Spleen (tissue), 7 donors: Measurements from ENCODE around the gene OPRL1.

Experiments used
- POLR2A ChIP-seq, 3 donors: fragments of 450-650 bp; IDR thresholded peaks; one replicate each; pipeline ENCODE4 v1.5.1; 2017; ENCODE audit warnings: antibody characterized with exemption in 3 of 3, mild to moderate bottlenecking in 1 of 3
- POLR2AphosphoS5 ChIP-seq, 3 donors: sonication (generic); formaldehyde crosslinking; IDR thresholded peaks; one replicate each; pipeline ENCODE4 v1.5.1; 2017; ENCODE audit warnings: antibody characterized with exemption in 3 of 3
- TF ChIP-seq, protein P1 (sequence below), 11 experiments: fragments of 200-600 bp in 7 of 11; fragments of 450-650 bp in 4 of 11; sonication (generic) in 4 of 11; IDR thresholded peaks in 8 of 11; conservative IDR thresholded peaks in 3 of 11; 1 replicate in 7 of 11; 2 replicates in 4 of 11; pipeline versions ENCODE4 v1.4.0 to v1.8.0; 2016 to 2021; ENCODE audit warnings: antibody characterized with exemption in 11 of 11, inconsistent platforms in 4 of 11, mild to moderate bottlenecking in 1 of 11
- donor health status: DM: no; HTN: no; CAD: no; lungs with moderate emphysema.
- donor health status: DM: no; HTN: no; CAD: no.
- donor health status: DM: no; HTN: no; CAD: no.

DNA sequence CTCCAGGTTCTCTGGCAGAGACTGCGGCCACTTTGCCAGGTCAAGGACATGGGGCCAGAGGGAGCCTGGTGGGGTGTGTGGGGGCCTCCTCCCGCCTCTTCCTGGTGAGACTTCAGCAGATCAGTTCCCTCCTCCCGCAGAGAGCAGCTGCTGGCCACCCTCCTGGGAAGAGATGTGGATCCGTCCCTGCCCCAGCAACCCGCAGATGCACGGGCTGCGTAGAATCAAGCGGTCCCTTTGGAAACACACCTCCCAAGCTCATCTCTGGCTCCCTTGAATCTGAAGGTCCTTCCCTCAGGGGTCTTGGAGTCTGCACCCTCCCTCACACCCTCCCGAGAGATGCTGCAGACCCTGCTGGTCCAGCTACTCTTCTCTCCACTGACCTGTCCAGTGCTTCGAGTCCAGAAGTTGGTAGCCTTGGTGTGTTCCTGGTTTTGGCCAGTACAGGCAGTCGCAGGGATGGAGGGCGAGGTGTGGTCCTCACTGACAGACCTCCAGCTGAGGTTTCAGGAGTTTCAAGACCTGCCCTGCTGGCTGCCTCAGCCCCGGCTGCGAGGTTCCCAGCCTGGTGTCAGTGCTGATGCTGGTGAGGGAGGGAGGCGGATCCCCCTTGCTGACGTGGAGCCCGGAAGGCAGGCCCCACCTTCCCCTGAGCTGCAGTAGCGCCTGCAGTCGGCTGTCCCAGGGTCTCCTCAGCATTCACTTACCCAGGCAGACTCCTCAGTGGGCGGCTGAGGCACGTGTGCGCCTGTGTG, 27.3 kb downstream of the OPRL1 start, which contains the start of gene NPBWR2:
- no peak for TF ChIP-seq POLR2A (IDR thresholded peaks at IDR 0.05)
- TF ChIP-seq, protein P1, sequence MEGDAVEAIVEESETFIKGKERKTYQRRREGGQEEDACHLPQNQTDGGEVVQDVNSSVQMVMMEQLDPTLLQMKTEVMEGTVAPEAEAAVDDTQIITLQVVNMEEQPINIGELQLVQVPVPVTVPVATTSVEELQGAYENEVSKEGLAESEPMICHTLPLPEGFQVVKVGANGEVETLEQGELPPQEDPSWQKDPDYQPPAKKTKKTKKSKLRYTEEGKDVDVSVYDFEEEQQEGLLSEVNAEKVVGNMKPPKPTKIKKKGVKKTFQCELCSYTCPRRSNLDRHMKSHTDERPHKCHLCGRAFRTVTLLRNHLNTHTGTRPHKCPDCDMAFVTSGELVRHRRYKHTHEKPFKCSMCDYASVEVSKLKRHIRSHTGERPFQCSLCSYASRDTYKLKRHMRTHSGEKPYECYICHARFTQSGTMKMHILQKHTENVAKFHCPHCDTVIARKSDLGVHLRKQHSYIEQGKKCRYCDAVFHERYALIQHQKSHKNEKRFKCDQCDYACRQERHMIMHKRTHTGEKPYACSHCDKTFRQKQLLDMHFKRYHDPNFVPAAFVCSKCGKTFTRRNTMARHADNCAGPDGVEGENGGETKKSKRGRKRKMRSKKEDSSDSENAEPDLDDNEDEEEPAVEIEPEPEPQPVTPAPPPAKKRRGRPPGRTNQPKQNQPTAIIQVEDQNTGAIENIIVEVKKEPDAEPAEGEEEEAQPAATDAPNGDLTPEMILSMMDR (IDR thresholded peaks at IDR 0.05 in 8 of 11, conservative IDR thresholded peaks at IDR 0.05 in 3 of 11) = no peak
- peak in 2 of 3 donors; percentile 26 to 34 for TF ChIP-seq POLR2AphosphoS5 (IDR thresholded peaks at IDR 0.05)
